H9 (cell line): Measurements from ENCODE around the gene DESI2. TPM values are rescaled to one million over a fixed set of nuclear protein-coding genes. Genes with fewer than 3 reads are reported as not detected.
"Not testable (repeated sequence)": the region's sequence is repeated elsewhere in the genome, so short reads cannot be mapped to it uniquely, and the experiment has no call there.

Experiments
- DNase-seq: peaks from one replicate; pipeline ENCODE4 v3.0.0-alpha.2; 2017
- H2AFZ ChIP-seq: one replicate; pipeline ENCODE4 v1.6.1; 2013; ENCODE audit warnings: mild to moderate bottlenecking, low read length, control low read depth, moderate library complexity
- H2AK5ac ChIP-seq: 2 replicates; pipeline ENCODE4 v1.6.1; 2013; ENCODE audit warnings: low read length, control low read depth, mixed read lengths; ENCODE audit not compliant: insufficient read length
- H2BK120ac ChIP-seq: one replicate; pipeline ENCODE4 v1.6.1; 2013; ENCODE audit warnings: low read depth, mild to moderate bottlenecking, low read length, control low read depth, inconsistent platforms; ENCODE audit not compliant: poor library complexity, severe bottlenecking
- H2BK12ac ChIP-seq: 2 replicates; pipeline ENCODE4 v1.6.1; 2013; ENCODE audit warnings: low read length, control low read depth, mixed read lengths, low read depth; ENCODE audit not compliant: insufficient read length
- H2BK15ac ChIP-seq: 2 replicates; pipeline ENCODE4 v1.6.1; 2013; ENCODE audit warnings: low read depth, low read length, control low read depth
- H2BK20ac ChIP-seq: one replicate; pipeline ENCODE4 v1.6.1; 2013; ENCODE audit warnings: low read depth, mild to moderate bottlenecking, low read length, control low read depth, inconsistent platforms; ENCODE audit not compliant: poor library complexity, severe bottlenecking
- H2BK5ac ChIP-seq: 2 replicates; pipeline ENCODE4 v1.6.1; 2013; ENCODE audit warnings: low read length, control low read depth, mixed read lengths; ENCODE audit not compliant: insufficient read length
- H3K14ac ChIP-seq: 2 replicates; pipeline ENCODE4 v1.6.1; 2013; ENCODE audit warnings: low read length, control low read depth; ENCODE audit not compliant: insufficient read depth
- H3K18ac ChIP-seq: 2 replicates; pipeline ENCODE4 v1.6.1; 2013; ENCODE audit warnings: low read depth, mild to moderate bottlenecking, mixed read lengths, low read length, control low read depth; ENCODE audit not compliant: insufficient read length
- H3K23ac ChIP-seq: 2 replicates; pipeline ENCODE4 v1.6.1; 2013; ENCODE audit warnings: low read length, control low read depth, mixed read lengths, low read depth; ENCODE audit not compliant: insufficient read length
- H3K23me2 ChIP-seq: 2 replicates; pipeline ENCODE4 v1.6.1; 2013; ENCODE audit warnings: low read depth, mild to moderate bottlenecking, mixed read lengths, low read length, control low read depth; ENCODE audit not compliant: insufficient read length, poor library complexity, severe bottlenecking
- H3K27ac ChIP-seq: 2 replicates; pipeline ENCODE4 v1.5.1; 2013; ENCODE audit warnings: low read length, control low read depth, mixed read lengths, low read depth; ENCODE audit not compliant: insufficient read length
- H3K27me3 ChIP-seq: 2 replicates; pipeline ENCODE4 v1.6.1; 2013; ENCODE audit warnings: low read length, control low read depth, inconsistent platforms; ENCODE audit not compliant: insufficient read depth
- H3K4ac ChIP-seq: 2 replicates; pipeline ENCODE4 v1.6.1; 2013; ENCODE audit warnings: low read depth, mild to moderate bottlenecking, control low read depth, inconsistent platforms, low read length, moderate library complexity
- H3K4me1 ChIP-seq: 2 replicates; pipeline ENCODE4 v1.6.1; 2013; ENCODE audit warnings: low read length, control low read depth, inconsistent platforms; ENCODE audit not compliant: insufficient read depth
- H3K4me2 ChIP-seq: 2 replicates; pipeline ENCODE4 v1.6.1; 2013; ENCODE audit warnings: low read length, control low read depth, mixed read lengths; ENCODE audit not compliant: insufficient read length, insufficient read depth
- H3K56ac ChIP-seq: 2 replicates; pipeline ENCODE4 v1.6.1; 2013; ENCODE audit warnings: low read depth, mild to moderate bottlenecking, mixed read lengths, low read length, control low read depth; ENCODE audit not compliant: insufficient read length
- H3K79me1 ChIP-seq: 2 replicates; pipeline ENCODE4 v1.6.1; 2013; ENCODE audit warnings: low read depth, mild to moderate bottlenecking, moderate library complexity, low read length, control low read depth, inconsistent platforms; ENCODE audit not compliant: insufficient read depth, poor library complexity, severe bottlenecking
- H3K79me2 ChIP-seq: 2 replicates; pipeline ENCODE4 v1.6.1; 2013; ENCODE audit warnings: low read length, control low read depth, inconsistent platforms; ENCODE audit not compliant: insufficient read depth
- H3K9ac ChIP-seq: 2 replicates; pipeline ENCODE4 v1.6.1; 2013; ENCODE audit warnings: low read length, control low read depth, mixed read lengths; ENCODE audit not compliant: insufficient read length; ENCODE audit errors: extremely low read depth
- H3K9me3 ChIP-seq: one replicate; pipeline ENCODE4 v1.6.1; 2013; ENCODE audit warnings: low read depth, low read length, inconsistent platforms; ENCODE audit not compliant: control insufficient read depth
- H3T11ph ChIP-seq: one replicate; pipeline ENCODE4 v1.6.1; 2013; ENCODE audit warnings: mild to moderate bottlenecking, low read length, control low read depth, inconsistent platforms
- H4K20me1 ChIP-seq: one replicate; pipeline ENCODE4 v1.6.1; 2013; ENCODE audit not compliant: control insufficient read depth, insufficient read length, insufficient read depth
- H4K5ac ChIP-seq: 2 replicates; pipeline ENCODE4 v1.6.1; 2013; ENCODE audit warnings: low read depth, mild to moderate bottlenecking, mixed read lengths, low read length, control low read depth; ENCODE audit not compliant: insufficient read length
- H4K8ac ChIP-seq: replicated peaks from 2 replicates; pipeline ENCODE4 v1.6.1; 2013; ENCODE audit warnings: low read length, control low read depth, mixed read lengths, low read depth; ENCODE audit not compliant: insufficient read length
- H4K91ac ChIP-seq: 2 replicates; pipeline ENCODE4 v1.6.1; 2013; ENCODE audit warnings: low read depth, mild to moderate bottlenecking, moderate library complexity, mixed read lengths, low read length, control low read depth; ENCODE audit not compliant: insufficient read length
- H3K27ac Mint-ChIP-seq, 3 experiments: 2 replicates in 2 of 3; 3 replicates in 1 of 3; pipeline ENCODE4 v1.8.0; 2020 to 2021; ENCODE audit warnings: mixed read lengths in 3 of 3, mild to moderate bottlenecking in 1 of 3, moderate library complexity in 1 of 3
- H3K27me3 Mint-ChIP-seq: 2 replicates; pipeline ENCODE4 v1.8.0; 2021; ENCODE audit warnings: low read depth, mild to moderate bottlenecking, moderate library complexity, mixed read lengths
- H3K36me3 Mint-ChIP-seq, 3 experiments: 2 replicates in 2 of 3; 3 replicates in 1 of 3; pipeline ENCODE4 v1.8.0; 2020 to 2021; ENCODE audit warnings: low read depth in 3 of 3, mixed read lengths in 3 of 3; ENCODE audit not compliant: insufficient read depth in 1 of 3
- H3K4me1 Mint-ChIP-seq, 2 experiments: 2 replicates each; pipeline ENCODE4 v1.8.0; 2020; ENCODE audit warnings: mixed read lengths in 2 of 2
- H3K4me3 Mint-ChIP-seq, 2 experiments: 2 replicates in 1 of 2; 3 replicates in 1 of 2; pipeline ENCODE4 v1.8.0; 2020 to 2021; ENCODE audit warnings: mild to moderate bottlenecking in 2 of 2, mixed read lengths in 2 of 2, moderate library complexity in 1 of 2
- H3K9me3 Mint-ChIP-seq, 2 experiments: 2 replicates in 1 of 2; 3 replicates in 1 of 2; pipeline ENCODE4 v1.8.0; 2020; ENCODE audit warnings: mild to moderate bottlenecking in 2 of 2, mixed read lengths in 2 of 2, moderate library complexity in 1 of 2
- CTCF ChIP-seq: fragments of 200-600 bp; sonication (generic); conservative IDR thresholded peaks from 3 replicates; pipeline ENCODE4 v1.8.0; 2021; ENCODE audit warnings: antibody characterized with exemption, mild to moderate bottlenecking
- WGBS: extraction: QIAGEN DNeasy Blood & Tissue Kit; methylation state at CpG from one replicate; pipeline ENCODE4 v1.1.7; 2013; ENCODE audit warnings: missing lambda C conversion rate, low lambda C conversion rate, mixed read lengths; ENCODE audit not compliant: insufficient read length; ENCODE audit errors: extremely low coverage; 5-methylcytosine and 5-hydroxymethylcytosine counted together
- total RNA-seq: library from RNA; stranded (reverse); gene quantifications from 2 replicates; pipeline ENCODE4 v1.2.1, GENCODE V29; 2021

Gene DESI2
- total RNA-seq, 1 experiment from 2014 or later: 89.9 TPM

GRCh38 chr1:244735876-244736561 is 83.1 kb downstream of the DESI2 start:
- no peak overlapping the region for H2BK120ac ChIP-seq
- no peaks in the 10 kb centered on the region for H3K27me3 ChIP-seq
- H3K23me2 ChIP-seq: no peaks in the 10 kb centered on the region
- no peak overlapping the region for H2BK20ac ChIP-seq
- no peak overlapping the region for H2BK5ac ChIP-seq
- H4K20me1 ChIP-seq: no peaks in the 10 kb centered on the region
- peak; percentile 56 for DNase-seq
- H3K4ac ChIP-seq: no peak overlapping the region
- H3K27ac ChIP-seq: peak overlapping the region; percentile 22
- H3K4me2 ChIP-seq: no peak overlapping the region
- no peak overlapping the region for H2AFZ ChIP-seq
- H4K8ac ChIP-seq: no peak overlapping the region
- H4K5ac ChIP-seq: no peak overlapping the region
- no peak overlapping the region for H2BK12ac ChIP-seq
- no CpG with 5 or more reads among the region's 10 CpGs for WGBS
- no peak overlapping the region for H3K9ac ChIP-seq
- no peak for TF ChIP-seq CTCF
- H3K79me1 ChIP-seq: no peaks in the 10 kb centered on the region
- H3K4me1 ChIP-seq: no peaks in the 10 kb centered on the region
- H3K14ac ChIP-seq: no peak overlapping the region
- Mint-ChIP-seq H3K4me1 (peaks cover 26 to 29% of the 10 kb centered on the region in 2 experiments), H3K27ac (peak overlapping the region; percentile 57 to 97 (median 87)), H3K36me3 (peaks cover 3 to 21% (median 5%) of the 10 kb centered on the region in 3 experiments; a peak in 4 of 7 replicates), H3K4me3 (no peak overlapping the region; a peak in 1 of 5 replicates), H3K27me3 (peaks cover 9% of the 10 kb centered on the region), H3K9me3 (peaks cover 2 to 10% of the 10 kb centered on the region in 2 experiments; a peak in 3 of 5 replicates)
- H3K9me3 ChIP-seq: no peaks in the 10 kb centered on the region
- no peak overlapping the region for H3T11ph ChIP-seq
- no peaks in the 10 kb centered on the region for H3K79me2 ChIP-seq
- no peak overlapping the region for H4K91ac ChIP-seq
- no peak overlapping the region for H3K56ac ChIP-seq
- no peak overlapping the region for H3K23ac ChIP-seq
- H2AK5ac ChIP-seq: no peak overlapping the region
- no peak overlapping the region for H2BK15ac ChIP-seq
- H3K18ac ChIP-seq: no peak overlapping the region

DNA sequence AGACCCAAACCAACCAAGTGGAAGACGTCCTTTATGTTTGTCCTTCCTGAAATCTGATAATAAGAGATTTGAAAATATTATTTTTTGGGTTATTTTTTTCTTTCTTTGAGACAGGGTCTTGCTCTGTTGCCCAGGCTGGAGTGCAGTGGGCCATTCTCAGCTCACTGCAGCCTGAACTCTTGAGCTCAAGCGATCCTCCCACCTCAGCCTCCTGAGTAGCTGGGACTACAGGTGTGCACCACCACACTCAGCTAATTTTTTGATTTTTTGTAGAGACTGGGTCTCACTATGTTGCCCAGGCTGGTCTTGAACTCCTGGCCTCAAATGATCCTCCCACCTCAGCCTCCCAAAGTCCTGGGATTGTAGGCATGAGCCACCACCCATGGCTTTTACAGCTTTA is 86.2 kb downstream of the DESI2 start:
- H4K91ac ChIP-seq, H2BK12ac ChIP-seq, H3K56ac ChIP-seq, H3K9me3 Mint-ChIP-seq, H2BK20ac ChIP-seq, H2BK15ac ChIP-seq, H2BK120ac ChIP-seq, H3K4ac ChIP-seq, H3K14ac ChIP-seq, H3K18ac ChIP-seq, H3K9ac ChIP-seq, H3K4me1 ChIP-seq, H3K23me2 ChIP-seq, H3K23ac ChIP-seq, H3K27me3 Mint-ChIP-seq, H4K20me1 ChIP-seq, H2AFZ ChIP-seq, H3K4me2 ChIP-seq, H3K79me2 ChIP-seq, H3K9me3 ChIP-seq, H3T11ph ChIP-seq, H4K8ac ChIP-seq, H3K27ac Mint-ChIP-seq, H2BK5ac ChIP-seq, H2AK5ac ChIP-seq, H3K4me3 Mint-ChIP-seq, H3K27ac ChIP-seq, H3K27me3 ChIP-seq, H3K79me1 ChIP-seq, H4K5ac ChIP-seq, DNase-seq: not testable (repeated sequence)
- peaks cover 17 to 20% of the 10 kb centered on the region in 2 experiments for H3K4me1 Mint-ChIP-seq
- WGBS: no CpG with 5 or more reads among the region's 2 CpGs
- H3K36me3 Mint-ChIP-seq: peaks cover 3 to 21% (median 5%) of the 10 kb centered on the region in 3 experiments; a peak in 4 of 7 replicates
